Inferior parietal cortex (tissue), 1 donor: ENCODE data around the gene JPH2.
"Not testable (repeated sequence)": the region's sequence is repeated elsewhere in the genome, so short reads cannot be mapped to it uniquely, and the experiment has no call there.

Source experiments
- DNase-seq: peaks from one replicate; pipeline ENCODE4 v3.0.0-alpha.2; 2016; ENCODE audit errors: extremely low spot score

Gene JPH2

GRCh38 chr20:44187054-44187771 is at the start of gene JPH2:
TSS of gene JPH2 (minus strand) at chr20:44187188. CDS start at chr20:44186705, 483 bp downstream.
- no peak for DNase-seq

- DNase-seq, result no peak
Measured at GRCh38 chr20:44235702-44236101, 48.7 kb upstream of the JPH2 start.

GRCh38 chr20:44234566-44235317 is 47.8 kb upstream of the JPH2 start:
- DNase-seq, result no peak

GRCh38 chr20:44233436-44234016 is 46.5 kb upstream of the JPH2 start:
- DNase-seq, result no peak

- not testable (repeated sequence) for DNase-seq
Measured at GRCh38 chr20:44232469-44232856, 45.5 kb upstream of the JPH2 start.

GRCh38 chr20:44231713-44232468 is 44.9 kb upstream of the JPH2 start:
- DNase-seq, result no peak

- no peak for DNase-seq
Measured at GRCh38 chr20:44231193-44231592, 44.2 kb upstream of the JPH2 start.

GRCh38 chr20:44228465-44229258 is 41.7 kb upstream of the JPH2 start:
- no peak for DNase-seq

GRCh38 chr20:44224637-44225036 is 37.6 kb upstream of the JPH2 start:
- DNase-seq, result no peak

GRCh38 chr20:44223721-44224120 is 36.7 kb upstream of the JPH2 start:
- no peak for DNase-seq

GRCh38 chr20:44222633-44223368 is 35.8 kb upstream of the JPH2 start:
- DNase-seq, result no peak

- no peak for DNase-seq
Measured at GRCh38 chr20:44222027-44222426, 35.0 kb upstream of the JPH2 start.

GRCh38 chr20:44221368-44221954 is 34.5 kb upstream of the JPH2 start:
- DNase-seq, result no peak

GRCh38 chr20:44219791-44220190 is 32.8 kb upstream of the JPH2 start:
- DNase-seq, result no peak

GRCh38 chr20:44219170-44219730 is 32.3 kb upstream of the JPH2 start:
- no peak for DNase-seq

- DNase-seq, result no peak
Measured at GRCh38 chr20:44218446-44218845, 31.5 kb upstream of the JPH2 start.

GRCh38 chr20:44217342-44218092 is 30.5 kb upstream of the JPH2 start:
- DNase-seq, result peak; percentile 75

GRCh38 chr20:44215125-44215524 is 28.1 kb upstream of the JPH2 start:
- peak; percentile 71 for DNase-seq

- DNase-seq, result no peak
Measured at GRCh38 chr20:44212792-44213191, 25.8 kb upstream of the JPH2 start.
